ENCODE measurements around the gene SSH2. TPM values are rescaled to one million over a fixed set of nuclear protein-coding genes. Genes with fewer than 3 reads are reported as not detected.

The SSH2 gene
- total and polyA plus RNA-seq, 9 of the 15 experiments (the other 6 are each of a cell fraction or from before 2014, with no cell fraction given) = 3.9 to 16.1 (median 10.2) TPM

DNA sequence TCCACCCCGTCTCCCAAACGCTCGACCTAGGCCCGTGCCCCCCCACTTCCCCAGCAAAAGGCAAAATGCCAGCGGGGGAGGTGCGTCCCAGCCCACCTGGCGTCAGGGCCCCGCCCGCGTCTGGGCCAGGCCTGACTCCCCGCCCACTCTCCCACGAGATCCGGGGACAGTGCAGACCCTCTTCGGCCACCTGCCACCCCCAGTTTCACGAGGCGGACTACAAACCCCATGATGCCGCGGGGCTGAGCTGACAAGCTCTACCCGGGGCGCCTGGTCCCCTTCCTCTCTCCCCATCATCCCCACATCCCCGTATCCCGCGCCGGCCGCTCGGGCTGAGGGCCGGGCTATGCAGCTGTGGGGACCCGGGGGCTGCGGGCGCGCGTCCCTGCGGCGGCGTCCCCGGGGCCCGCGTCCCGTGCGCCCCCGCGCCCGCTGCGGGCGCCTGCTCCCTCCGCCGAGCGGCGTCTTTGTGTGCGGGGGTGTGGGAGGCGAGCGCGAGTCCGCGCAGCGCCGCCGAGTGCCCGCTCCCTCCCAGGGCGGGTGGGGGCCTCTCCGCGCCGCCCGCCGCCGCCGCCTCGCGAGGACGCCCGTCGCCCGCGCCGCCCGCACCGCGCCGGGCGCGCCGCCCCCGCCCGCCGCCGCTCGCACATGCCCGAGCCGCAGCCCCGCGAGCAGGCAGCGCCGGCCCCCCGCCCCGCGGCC, 337.0 kb downstream of the SSH2 start, which contains the start of gene ANKRD13B (continued):
- TF ChIP-seq, protein P1, sequence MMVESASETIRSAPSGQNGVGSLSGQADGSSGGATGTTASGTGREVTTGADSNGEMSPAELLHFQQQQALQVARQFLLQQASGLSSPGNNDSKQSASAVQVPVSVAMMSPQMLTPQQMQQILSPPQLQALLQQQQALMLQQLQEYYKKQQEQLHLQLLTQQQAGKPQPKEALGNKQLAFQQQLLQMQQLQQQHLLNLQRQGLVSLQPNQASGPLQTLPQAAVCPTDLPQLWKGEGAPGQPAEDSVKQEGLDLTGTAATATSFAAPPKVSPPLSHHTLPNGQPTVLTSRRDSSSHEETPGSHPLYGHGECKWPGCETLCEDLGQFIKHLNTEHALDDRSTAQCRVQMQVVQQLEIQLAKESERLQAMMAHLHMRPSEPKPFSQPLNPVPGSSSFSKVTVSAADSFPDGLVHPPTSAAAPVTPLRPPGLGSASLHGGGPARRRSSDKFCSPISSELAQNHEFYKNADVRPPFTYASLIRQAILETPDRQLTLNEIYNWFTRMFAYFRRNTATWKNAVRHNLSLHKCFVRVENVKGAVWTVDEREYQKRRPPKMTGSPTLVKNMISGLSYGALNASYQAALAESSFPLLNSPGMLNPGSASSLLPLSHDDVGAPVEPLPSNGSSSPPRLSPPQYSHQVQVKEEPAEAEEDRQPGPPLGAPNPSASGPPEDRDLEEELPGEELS (CRISPR knock-in tag; IDR thresholded peaks at IDR 0.05; ENCODE audit: borderline replicate concordance) = no peak
- no peak for TF ChIP-seq RUNX1 (IDR thresholded peaks at IDR 0.05; ENCODE audit: low read depth)
- no peak for TF ChIP-seq YY1 (IDR thresholded peaks at IDR 0.05; ENCODE audit: borderline replicate concordance in 1 of 3, control insufficient read depth in 1 of 3, extremely low read depth in 1 of 3, insufficient read depth in 3 of 3, insufficient read length in 1 of 3, insufficient replicate concordance in 2 of 3, low read depth in 1 of 3, low read length in 2 of 3)
- TF ChIP-seq ZNF583 (CRISPR knock-in tag; IDR thresholded peaks at IDR 0.05) = no peak
- TF ChIP-seq, protein P2, sequence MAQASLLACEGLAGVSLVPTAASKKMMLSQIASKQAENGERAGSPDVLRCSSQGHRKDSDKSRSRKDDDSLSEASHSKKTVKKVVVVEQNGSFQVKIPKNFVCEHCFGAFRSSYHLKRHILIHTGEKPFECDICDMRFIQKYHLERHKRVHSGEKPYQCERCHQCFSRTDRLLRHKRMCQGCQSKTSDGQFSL (CRISPR knock-in tag; IDR thresholded peaks at IDR 0.05) = peak; percentile 93
- TF ChIP-seq, protein P2 (tag; IDR thresholded peaks at IDR 0.05) = peak in 1 of 2 experiments; percentile 81; a peak in 2 of 4 replicates
- TF ChIP-seq, protein P3, sequence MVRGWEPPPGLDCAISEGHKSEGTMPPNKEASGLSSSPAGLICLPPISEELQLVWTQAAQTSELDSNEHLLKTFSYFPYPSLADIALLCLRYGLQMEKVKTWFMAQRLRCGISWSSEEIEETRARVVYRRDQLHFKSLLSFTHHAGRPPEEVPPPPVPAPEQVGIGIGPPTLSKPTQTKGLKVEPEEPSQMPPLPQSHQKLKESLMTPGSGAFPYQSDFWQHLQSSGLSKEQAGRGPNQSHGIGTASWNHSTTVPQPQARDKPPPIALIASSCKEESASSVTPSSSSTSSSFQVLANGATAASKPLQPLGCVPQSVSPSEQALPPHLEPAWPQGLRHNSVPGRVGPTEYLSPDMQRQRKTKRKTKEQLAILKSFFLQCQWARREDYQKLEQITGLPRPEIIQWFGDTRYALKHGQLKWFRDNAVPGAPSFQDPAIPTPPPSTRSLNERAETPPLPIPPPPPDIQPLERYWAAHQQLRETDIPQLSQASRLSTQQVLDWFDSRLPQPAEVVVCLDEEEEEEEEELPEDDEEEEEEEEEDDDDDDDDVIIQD (CRISPR knock-in tag; IDR thresholded peaks at IDR 0.05) = no peak
- TF ChIP-seq MAZ (CRISPR knock-in tag; conservative IDR thresholded peaks at IDR 0.05 in 1 of 2, IDR thresholded peaks at IDR 0.05 in 1 of 2) = peak in 1 of 2 experiments; percentile 18; a peak in 1 of 4 replicates
- TF ChIP-seq SRSF3 (IDR thresholded peaks at IDR 0.05; ENCODE audit: insufficient read depth, low read length) = no peak
- TF ChIP-seq, protein P4, sequence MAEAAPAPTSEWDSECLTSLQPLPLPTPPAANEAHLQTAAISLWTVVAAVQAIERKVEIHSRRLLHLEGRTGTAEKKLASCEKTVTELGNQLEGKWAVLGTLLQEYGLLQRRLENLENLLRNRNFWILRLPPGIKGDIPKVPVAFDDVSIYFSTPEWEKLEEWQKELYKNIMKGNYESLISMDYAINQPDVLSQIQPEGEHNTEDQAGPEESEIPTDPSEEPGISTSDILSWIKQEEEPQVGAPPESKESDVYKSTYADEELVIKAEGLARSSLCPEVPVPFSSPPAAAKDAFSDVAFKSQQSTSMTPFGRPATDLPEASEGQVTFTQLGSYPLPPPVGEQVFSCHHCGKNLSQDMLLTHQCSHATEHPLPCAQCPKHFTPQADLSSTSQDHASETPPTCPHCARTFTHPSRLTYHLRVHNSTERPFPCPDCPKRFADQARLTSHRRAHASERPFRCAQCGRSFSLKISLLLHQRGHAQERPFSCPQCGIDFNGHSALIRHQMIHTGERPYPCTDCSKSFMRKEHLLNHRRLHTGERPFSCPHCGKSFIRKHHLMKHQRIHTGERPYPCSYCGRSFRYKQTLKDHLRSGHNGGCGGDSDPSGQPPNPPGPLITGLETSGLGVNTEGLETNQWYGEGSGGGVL (CRISPR knock-in tag; IDR thresholded peaks at IDR 0.05) = no peak
